Adrenal gland (tissue), 12 donors: Measurements from ENCODE around the gene SLC35F2. TPM values are rescaled to one million over a fixed set of nuclear protein-coding genes. Genes with fewer than 3 reads are reported as not detected.

ENCODE experiments used
- DNase-seq, 7 donors: peaks; one replicate each; pipeline ENCODE4 v3.0.0-alpha.2; 2019 to 2020
- H3K27ac ChIP-seq, 5 donors: fragments of 200-600 bp; sonication (generic) in 4 of 5; 1 replicate in 3 of 5; 2 replicates in 2 of 5; pipeline versions ENCODE4 v1.5.1 to v1.8.0; 2016 to 2020; ENCODE audit warnings: mild to moderate bottlenecking in 1 of 5
- H3K27me3 ChIP-seq: fragments of 200-600 bp; 2 replicates; pipeline ENCODE4 v1.8.0; 2021
- H3K36me3 ChIP-seq, 2 donors: fragments of 200-600 bp; replicated peaks in 1 of 2; 1 replicate in 1 of 2; 2 replicates in 1 of 2; pipeline versions ENCODE4 v1.5.1 to v1.8.0; 2018 to 2022
- H3K4me1 ChIP-seq, 2 donors: fragments of 200-600 bp; replicated peaks in 1 of 2; 1 replicate in 1 of 2; 2 replicates in 1 of 2; pipeline versions ENCODE4 v1.5.1 to v1.8.0; 2018 to 2021
- H3K4me3 ChIP-seq, 4 donors: fragments of 200-600 bp; sonication (generic) in 3 of 4; one replicate each; pipeline ENCODE4 v1.5.1; 2016 to 2018
- H3K9me3 ChIP-seq, 3 donors: fragments of 200-600 bp; sonication (generic) in 1 of 3; replicated peaks in 1 of 3; 1 replicate in 2 of 3; 2 replicates in 1 of 3; pipeline versions ENCODE4 v1.5.1 to v1.8.0; 2016 to 2021
- CTCF ChIP-seq, 6 experiments: fragments of 450-650 bp in 4 of 6; fragments of 200-600 bp in 2 of 6; sonication (generic) in 1 of 6; IDR thresholded peaks; 1 replicate in 5 of 6; 2 replicates in 1 of 6; pipeline versions ENCODE4 v1.5.1 to v1.8.0; 2016 to 2021; ENCODE audit warnings: antibody characterized with exemption in 6 of 6, mild to moderate bottlenecking in 2 of 6, moderate library complexity in 1 of 6
- POLR2A ChIP-seq, 2 donors: fragments of 450-650 bp; IDR thresholded peaks; one replicate each; pipeline ENCODE4 v1.6.1; 2017; ENCODE audit warnings: antibody characterized with exemption in 2 of 2, mild to moderate bottlenecking in 2 of 2, moderate library complexity in 1 of 2
- WGBS, 4 donors: extraction: QIAGEN DNeasy Blood & Tissue Kit in 2 of 4; methylation state at CpG; one replicate each; pipeline versions ENCODE4 v1.1.5 to v1.1.7; 2013 to 2017; 5-methylcytosine and 5-hydroxymethylcytosine counted together
- intact Hi-C, 2 donors: fragments of 100-400 bp; cut with DNase I; formaldehyde crosslinking; loops; one replicate each; pipeline versions ENCODE4 v1.14.1 to v1.15.0; 2022 to 2023
- polyA plus RNA-seq, 3 donors: library from polyadenylated mRNA; stranded (reverse); fragments of 200-250 nt in 2 of 3; fragments of 350-450 nt in 1 of 3; fragmentation: Illumina TruSeq in 1 of 3; extraction: RNeasy Lipid Tissue Mini Kit (QIAGEN cat#74804) in 1 of 3; gene quantifications; one replicate each; pipeline ENCODE4 v1.2.3, GENCODE V29; 2013 to 2014
- total RNA-seq, 9 donors: library from RNA; depleted of rRNA in 4 of 9; stranded (reverse); fragments of >200 nt in 4 of 9; fragments of 120-200 nt in 1 of 9; fragmentation: NEBNext Ultra II Directional in 1 of 9; extraction: Animal tissue kit (Norgen Biotek cat#: 25700) in 1 of 9; gene quantifications; one replicate each; pipeline versions ENCODE4 v1.1.0 to v1.2.4, GENCODE V29; 2013 to 2023
- donor health status: healthy with polysubstance abuse.
- donor health status: Bipolar disorder and iron deficiency.
- donor health status: DM: yes; HTN: yes; CAD: no.
- donor health status: DM: no; HTN: no; CAD: no.
- donor health status: DM: no; HTN: no; CAD: no.
- donor health status: DM: yes; HTN: yes; CAD: no.

SLC35F2 gene
- total and polyA plus RNA-seq, 12 donors, result 0.33 to 6.3 (median 1.6) TPM

GRCh38 chr11:107757661-107758060 lies 100.9 kb downstream of the SLC35F2 start:
- no peak for DNase-seq
- H3K27ac ChIP-seq, result no peak overlapping the region
- intact Hi-C loops, result no loop called here
- no peaks in the 10 kb centered on the region for H3K36me3 ChIP-seq
- TF ChIP-seq POLR2A (IDR thresholded peaks at IDR 0.05) (no peak), CTCF (IDR thresholded peaks at IDR 0.05) (no peak)
- 67 to 92% (median 81%) methylated on average over 1 of the region's 1 CpG for WGBS, 4 donors
- no peaks in the 10 kb centered on the region for H3K9me3 ChIP-seq
- H3K27me3 ChIP-seq, result peaks cover 3% of the 10 kb centered on the region
- no peaks in the 10 kb centered on the region for H3K4me1 ChIP-seq
- H3K4me3 ChIP-seq, result no peak overlapping the region

GRCh38 chr11:107756553-107756952 lies 102.0 kb downstream of the SLC35F2 start:
- no peaks in the 10 kb centered on the region for H3K36me3 ChIP-seq
- intact Hi-C loops, result no loop called here
- WGBS, 4 donors, result 85 to 92% (median 90%) methylated on average over 1 of the region's 1 CpG

GRCh38 chr11:107752949-107753822 lies 105.4 kb downstream of the SLC35F2 start:
- H3K4me1 ChIP-seq, result no peaks in the 10 kb centered on the region
- H3K4me3 ChIP-seq, result no peak overlapping the region
- H3K36me3 ChIP-seq, result no peaks in the 10 kb centered on the region
- 36 to 65% (median 57%) methylated on average over 2 of the region's 2 CpGs for WGBS, 4 donors
- no peaks in the 10 kb centered on the region for H3K9me3 ChIP-seq
- TF ChIP-seq CTCF (IDR thresholded peaks at IDR 0.05) (no peak), POLR2A (IDR thresholded peaks at IDR 0.05) (no peak)
- intact Hi-C loops, result no loop called here
- DNase-seq, result no peak
- no peak overlapping the region for H3K27ac ChIP-seq
- H3K27me3 ChIP-seq, result peaks cover 3% of the 10 kb centered on the region

More at GRCh38 chr11:107756553-107756952, 102.0 kb downstream of the SLC35F2 start:
- H3K9me3 ChIP-seq, result no peaks in the 10 kb centered on the region
- no peak for DNase-seq
- no peak overlapping the region for H3K4me3 ChIP-seq
- TF ChIP-seq POLR2A (IDR thresholded peaks at IDR 0.05) (no peak), CTCF (IDR thresholded peaks at IDR 0.05) (no peak)
- no peak overlapping the region for H3K27ac ChIP-seq
- H3K4me1 ChIP-seq, result no peaks in the 10 kb centered on the region
- peaks cover 3% of the 10 kb centered on the region for H3K27me3 ChIP-seq

- DNase-seq, result no peak
- intact Hi-C loops, result no loop called here
- TF ChIP-seq POLR2A (IDR thresholded peaks at IDR 0.05) (no peak), CTCF (IDR thresholded peaks at IDR 0.05) (no peak)
- no peaks in the 10 kb centered on the region for H3K4me1 ChIP-seq
- WGBS, 4 donors, result 54 to 72% (median 70%) methylated on average over 5 of the region's 5 CpGs
- peaks cover 3% of the 10 kb centered on the region for H3K27me3 ChIP-seq
- no peaks in the 10 kb centered on the region for H3K9me3 ChIP-seq
- no peak overlapping the region for H3K27ac ChIP-seq
- no peaks in the 10 kb centered on the region for H3K36me3 ChIP-seq
- H3K4me3 ChIP-seq, result no peak overlapping the region
Observed at GRCh38 chr11:107752508-107752907, 106.1 kb downstream of the SLC35F2 start.
